Smooth muscle cell (in vitro differentiated cells): ENCODE measurements around the gene NFAM1. TPM values are rescaled to one million over a fixed set of nuclear protein-coding genes. Genes with fewer than 3 reads are reported as not detected.

ENCODE experiments used
- DNase-seq: peaks from one replicate; lab custom pipeline; 2025; ENCODE audit not compliant: unreplicated experiment; lab: John Stamatoyannopoulos, UW
- H2AFZ ChIP-seq: fragments of 200-600 bp; sonication (generic); 2 replicates; pipeline ENCODE4 v1.6.0; 2016; ENCODE audit warnings: antibody characterized with exemption, low read depth, mild to moderate bottlenecking
- H3F3A ChIP-seq: fragments of 200-600 bp; sonication (generic); 2 replicates; pipeline ENCODE4 v1.6.0; 2017; ENCODE audit warnings: antibody characterized with exemption, low read depth
- H3K27ac ChIP-seq: fragments of 200-600 bp; sonication (generic); 2 replicates; pipeline ENCODE4 v1.5.1; 2016; ENCODE audit warnings: low read depth, mild to moderate bottlenecking
- H3K27me3 ChIP-seq: fragments of 200-600 bp; sonication (generic); 2 replicates; pipeline ENCODE4 v1.6.1; 2016; ENCODE audit warnings: low read depth, mild to moderate bottlenecking
- H3K36me3 ChIP-seq: fragments of 200-600 bp; sonication (generic); 2 replicates; pipeline ENCODE4 v1.5.1; 2016; ENCODE audit warnings: low read depth
- H3K4me1 ChIP-seq: fragments of 200-600 bp; sonication (generic); 2 replicates; pipeline ENCODE4 v1.5.1; 2016; ENCODE audit warnings: low read depth
- H3K4me2 ChIP-seq: fragments of 200-600 bp; sonication (generic); 2 replicates; pipeline ENCODE4 v1.6.0; 2016; ENCODE audit warnings: mild to moderate bottlenecking
- H3K4me3 ChIP-seq: fragments of 200-600 bp; sonication (generic); 2 replicates; pipeline ENCODE4 v1.5.1; 2016; ENCODE audit warnings: mild to moderate bottlenecking
- H3K79me2 ChIP-seq: fragments of 200-600 bp; sonication (generic); 2 replicates; pipeline ENCODE4 v1.6.0; 2016; ENCODE audit warnings: low read depth, mild to moderate bottlenecking
- H3K9ac ChIP-seq: fragments of 200-600 bp; sonication (generic); 2 replicates; pipeline ENCODE4 v1.6.0; 2016; ENCODE audit warnings: low read depth
- H3K9me3 ChIP-seq: fragments of 200-600 bp; sonication (generic); replicated peaks from 2 replicates; pipeline ENCODE4 v1.5.1; 2016; ENCODE audit warnings: low read depth
- H4K20me1 ChIP-seq: fragments of 200-600 bp; sonication (generic); 2 replicates; pipeline ENCODE4 v1.6.0; 2016; ENCODE audit warnings: low read depth
- CTCF ChIP-seq: fragments of 200-600 bp; sonication (generic); IDR thresholded peaks from 2 replicates; pipeline ENCODE4 v1.5.1; 2017; ENCODE audit warnings: borderline replicate concordance, mild to moderate bottlenecking, antibody characterized with exemption; ENCODE audit not compliant: insufficient read depth, poor library complexity, severe bottlenecking
- WGBS: methylation state at CpG from one replicate; pipeline ENCODE4 v1.1.7; 2016; ENCODE audit warnings: low lambda C conversion rate; 5-methylcytosine and 5-hydroxymethylcytosine counted together
- polyA plus RNA-seq: library from polyadenylated mRNA; unstranded; fragments of >200 nt; fragmentation: Nextera tagmentation; extraction: Ambion mirVana; gene quantifications from 2 replicates; pipeline ENCODE4 v1.2.1, GENCODE V29; 2016
- total RNA-seq: library from RNA; depleted of rRNA; stranded (reverse); fragments of >200 nt; gene quantifications from 2 replicates; pipeline ENCODE4 v1.2.3, GENCODE V29; 2014

NFAM1 gene
- total and polyA plus RNA-seq, 2 experiments from 2014 or later, result not detected

GRCh38 chr22:42366806-42367581 lies 65.2 kb downstream of the NFAM1 start:
- 84% methylated on average over 8 of the region's 8 CpGs for WGBS
- Histone ChIP-seq H2AFZ (no peak overlapping the region), H3F3A (peaks cover 17% of the 10 kb centered on the region), H3K4me1 (peaks cover 35% of the 10 kb centered on the region), H3K79me2 (no peaks in the 10 kb centered on the region), H3K9me3 (no peaks in the 10 kb centered on the region), H4K20me1 (no peaks in the 10 kb centered on the region), H3K4me3 (no peak overlapping the region), H3K4me2 (no peak overlapping the region), H3K27ac (no peak overlapping the region), H3K27me3 (peaks cover 18% of the 10 kb centered on the region), H3K36me3 (no peaks in the 10 kb centered on the region), H3K9ac (no peak overlapping the region)
- TF ChIP-seq CTCF, result no peak
- DNase-seq, result no peak

- no peak for TF ChIP-seq CTCF
- Histone ChIP-seq H3K4me2 (no peak overlapping the region), H3K9ac (no peak overlapping the region), H3K4me3 (no peak overlapping the region), H3F3A (peaks cover 17% of the 10 kb centered on the region), H3K9me3 (no peaks in the 10 kb centered on the region), H3K36me3 (no peaks in the 10 kb centered on the region), H3K4me1 (peaks cover 35% of the 10 kb centered on the region), H4K20me1 (no peaks in the 10 kb centered on the region), H3K27me3 (peaks cover 18% of the 10 kb centered on the region), H2AFZ (no peak overlapping the region), H3K27ac (no peak overlapping the region), H3K79me2 (no peaks in the 10 kb centered on the region)
- WGBS, result 77% methylated on average over 10 of the region's 10 CpGs
- no peak for DNase-seq
Measured at GRCh38 chr22:42365942-42366695, 66.1 kb downstream of the NFAM1 start.

- no peaks in the 10 kb centered on the region for H3K79me2 ChIP-seq
- peaks cover 18% of the 10 kb centered on the region for H3K27me3 ChIP-seq
- H3K27ac ChIP-seq, result peak overlapping the region; percentile 72
- DNase-seq, result no peak
- TF ChIP-seq CTCF, result no peak
- H2AFZ ChIP-seq, result peak overlapping the region; percentile 49
- peak overlapping the region; percentile 35 for H3K9ac ChIP-seq
- peaks cover 35% of the 10 kb centered on the region for H3K4me1 ChIP-seq
- peaks cover 17% of the 10 kb centered on the region for H3F3A ChIP-seq
- H3K36me3 ChIP-seq, result no peaks in the 10 kb centered on the region
- H3K4me2 ChIP-seq, result peak overlapping the region; percentile 79
- H4K20me1 ChIP-seq, result no peaks in the 10 kb centered on the region
- H3K9me3 ChIP-seq, result no peaks in the 10 kb centered on the region
- 13% methylated on average over 14 of the region's 14 CpGs for WGBS
- no peak overlapping the region for H3K4me3 ChIP-seq
Measured at GRCh38 chr22:42365111-42365865, 66.9 kb downstream of the NFAM1 start.
